COR-L47 (cell line): Measurements from ENCODE around the gene C2CD3.
"Not testable (repeated sequence)": the region's sequence is repeated elsewhere in the genome, so short reads cannot be mapped to it uniquely, and the experiment has no call there.

Experiments
- DNase-seq: peaks from one replicate; lab custom pipeline; 2025; lab: John Stamatoyannopoulos, UW

The C2CD3 gene

DNA sequence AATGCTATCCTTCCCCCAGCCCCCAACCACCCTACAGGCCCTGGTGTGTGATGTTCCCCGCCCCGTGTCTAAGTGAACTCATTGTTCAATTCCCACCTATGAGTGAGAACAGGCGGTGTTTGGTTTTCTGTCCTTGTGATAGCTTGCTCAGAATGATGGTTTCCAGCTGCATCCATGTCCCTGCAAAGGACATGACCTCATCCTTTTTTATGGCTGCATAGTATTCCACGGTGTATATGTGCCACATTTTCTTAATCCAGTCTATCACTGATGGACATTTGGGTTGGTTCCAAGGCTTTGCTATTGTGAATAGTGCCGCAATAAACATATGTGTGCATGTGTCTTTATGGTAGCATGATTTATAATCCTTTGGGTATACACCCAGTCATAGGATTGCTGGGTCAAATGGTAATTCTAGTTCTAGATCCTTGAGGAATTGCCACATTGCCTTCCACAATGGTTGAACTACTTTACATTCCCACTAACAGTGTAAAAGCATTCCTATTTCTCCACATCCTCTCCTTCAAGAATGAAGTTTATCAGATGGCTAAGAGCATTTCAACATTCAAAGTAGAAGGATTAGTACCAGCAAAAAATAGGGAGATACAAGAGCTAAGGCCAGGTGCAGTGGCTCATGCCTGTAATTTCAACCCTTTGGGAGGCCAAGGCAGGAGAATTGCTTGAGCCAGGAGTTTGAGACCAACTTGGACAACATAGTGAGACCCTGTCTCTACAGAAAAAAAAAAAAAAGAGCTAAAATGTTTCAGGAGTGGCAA is 50.4 kb downstream of the C2CD3 start:
- DNase-seq: not testable (repeated sequence)

- DNase-seq: no peak
Observed at GRCh38 chr11:74116719-74117118, 54.1 kb downstream of the C2CD3 start.

- no peak for DNase-seq
Observed at GRCh38 chr11:74112877-74113276, 57.9 kb downstream of the C2CD3 start.

- no peak for DNase-seq
Observed at GRCh38 chr11:74106124-74106523, 64.7 kb downstream of the C2CD3 start.

DNA sequence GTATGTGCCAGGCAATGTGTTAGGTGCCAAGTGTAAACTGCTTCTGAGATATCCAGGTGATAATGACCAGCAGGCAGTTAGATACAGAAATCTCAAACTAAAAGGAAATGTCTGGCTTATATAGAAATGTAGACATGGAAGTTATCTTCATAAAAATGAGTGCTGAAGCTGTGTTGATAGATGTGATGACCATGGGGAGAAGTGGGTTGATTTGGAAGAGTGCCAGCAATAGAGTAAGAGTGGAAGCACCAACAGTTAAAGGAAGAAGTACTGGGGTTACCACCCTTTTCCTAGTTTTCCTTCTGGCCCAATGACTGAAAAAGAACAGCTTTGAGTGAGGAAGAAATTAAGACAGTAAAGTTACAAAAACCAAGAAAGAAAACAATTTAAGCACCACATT is 68.5 kb downstream of the C2CD3 start:
- DNase-seq: no peak

GRCh38 chr11:74100735-74101134 is 70.1 kb downstream of the C2CD3 start:
- no peak for DNase-seq

GRCh38 chr11:74100231-74100630 is 70.6 kb downstream of the C2CD3 start:
- DNase-seq: no peak

- no peak for DNase-seq
Observed at GRCh38 chr11:74097686-74098237, 73.0 kb downstream of the C2CD3 start.

GRCh38 chr11:74094393-74094792 is 76.4 kb downstream of the C2CD3 start:
- DNase-seq: no peak

DNA sequence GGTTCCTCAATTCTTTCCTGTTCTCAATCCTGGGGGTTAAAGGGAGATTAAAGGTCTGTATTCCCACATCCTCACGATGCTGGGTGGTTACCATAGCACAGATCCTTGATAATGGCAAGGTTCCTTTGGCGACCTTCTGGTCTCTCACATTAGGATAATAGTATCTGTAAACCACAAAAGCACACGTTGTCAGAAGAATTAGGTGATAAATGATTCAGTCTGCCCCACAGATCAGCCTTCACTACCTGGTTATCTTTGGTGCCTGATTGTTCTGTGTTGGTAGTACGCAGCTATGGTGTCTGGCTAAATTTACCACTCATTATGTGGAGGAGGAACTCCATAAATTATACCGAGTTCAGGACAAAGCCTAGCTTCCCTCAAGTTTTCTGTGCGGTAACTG is 78.4 kb downstream of the C2CD3 start:
- no peak for DNase-seq

DNA sequence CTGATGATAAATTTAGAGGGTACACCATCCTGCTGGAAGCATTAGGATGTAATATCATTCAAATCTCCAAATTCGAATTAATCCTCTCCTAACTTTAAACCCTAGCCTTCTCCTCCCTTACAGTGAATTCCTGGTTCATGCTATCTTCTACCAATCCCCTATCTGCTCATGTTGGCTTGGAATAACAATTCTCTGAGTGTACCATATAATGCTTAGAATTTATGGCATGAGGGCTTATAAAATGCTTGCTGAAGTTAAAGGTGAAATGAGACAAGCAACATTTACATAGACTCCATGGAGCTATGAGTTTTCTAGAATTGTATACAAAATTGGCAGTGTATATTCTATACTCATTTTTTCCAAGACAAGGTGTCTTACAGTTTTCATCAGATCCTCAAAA is 79.3 kb downstream of the C2CD3 start:
- DNase-seq: no peak

DNA sequence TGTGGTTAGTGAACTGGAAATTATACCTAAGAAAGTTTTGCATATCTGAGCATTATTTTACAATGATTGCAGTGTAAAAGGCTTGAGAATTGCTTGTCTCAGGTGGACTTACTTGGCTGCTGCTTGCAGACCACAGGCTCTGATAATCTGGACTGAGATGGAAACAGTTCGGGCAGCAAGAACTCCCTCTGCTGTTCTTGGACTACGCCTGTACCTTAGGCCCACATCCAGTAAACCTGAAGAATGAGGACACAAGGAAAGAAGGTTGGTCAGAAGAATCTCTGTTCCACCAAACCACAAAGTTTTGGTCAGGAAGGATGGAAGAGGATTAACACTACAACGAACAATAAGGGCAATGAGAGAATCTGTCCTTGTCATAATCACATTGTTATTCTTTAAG is 80.1 kb downstream of the C2CD3 start:
- DNase-seq: no peak

GRCh38 chr11:74086242-74086884 is 84.4 kb downstream of the C2CD3 start:
- no peak for DNase-seq

DNA sequence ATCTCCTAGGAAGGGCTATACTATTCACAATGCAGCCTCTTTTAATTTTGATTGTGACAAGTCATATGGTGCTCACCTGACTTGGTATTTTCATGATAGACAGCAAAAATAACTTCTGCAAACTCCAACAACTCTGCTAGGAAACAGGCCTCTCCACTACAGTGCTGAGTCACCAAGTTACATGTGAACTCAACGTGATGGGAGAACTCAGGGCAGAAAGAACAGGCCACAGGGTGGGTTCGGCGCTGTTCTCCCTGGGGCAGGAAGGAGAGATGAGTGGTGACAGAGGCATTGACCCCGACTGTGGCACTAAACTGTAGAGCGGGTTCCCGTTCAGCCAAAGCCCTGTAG is 85.3 kb downstream of the C2CD3 start:
- DNase-seq: no peak

DNA sequence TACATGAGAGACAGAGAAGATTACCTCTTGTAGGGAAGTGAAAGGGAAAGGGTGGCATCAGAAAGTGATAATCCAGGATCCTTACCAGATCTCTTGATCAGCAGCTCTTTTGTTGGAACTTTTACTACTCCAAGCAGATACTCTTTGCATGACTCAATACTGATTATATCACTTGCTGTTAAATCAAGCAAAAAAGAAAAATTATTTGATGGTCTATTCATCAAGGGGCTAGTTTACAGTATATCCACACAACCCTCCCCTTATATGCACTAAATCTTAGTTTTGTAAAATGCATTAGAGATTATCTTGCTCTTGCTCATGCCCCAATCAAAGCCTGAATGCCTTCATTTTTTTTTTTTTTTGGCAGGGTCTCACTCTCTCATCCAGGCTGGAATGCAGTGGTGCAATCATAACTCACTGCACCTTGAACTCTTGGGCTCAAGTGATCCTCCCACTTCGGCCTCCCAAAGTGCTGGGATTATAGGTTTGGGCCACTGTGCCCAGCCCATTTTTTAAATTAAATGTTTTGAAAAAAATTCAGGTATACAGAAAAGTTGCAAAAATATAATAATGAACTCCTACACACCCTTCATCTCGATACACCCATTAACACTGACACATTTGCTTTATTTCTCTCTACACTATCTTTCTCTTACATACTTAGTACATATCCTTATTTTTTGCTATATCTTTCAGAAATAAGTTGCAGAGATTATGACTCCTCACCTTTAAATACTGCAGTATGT is 85.8 kb downstream of the C2CD3 start:
- DNase-seq: no peak

DNA sequence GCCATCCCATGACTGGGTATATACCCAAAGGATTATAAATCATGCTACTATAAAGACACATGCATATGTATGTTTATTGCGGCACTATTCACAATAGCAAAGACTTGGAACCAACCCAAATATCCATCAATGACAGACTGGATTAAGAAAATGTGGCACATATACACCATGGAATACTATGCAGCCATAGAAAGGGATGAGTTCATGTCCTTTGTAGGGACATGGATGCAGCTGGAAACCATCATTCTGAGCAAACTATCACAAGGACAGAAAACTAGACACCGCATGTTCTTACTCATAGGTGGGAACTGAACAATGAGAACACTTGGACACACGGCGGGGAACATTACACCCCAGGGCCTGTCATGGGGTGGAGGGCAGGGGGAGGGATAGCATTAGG is 86.9 kb downstream of the C2CD3 start:
- DNase-seq: not testable (repeated sequence)

GRCh38 chr11:74081428-74081827 is 89.4 kb downstream of the C2CD3 start:
- no peak for DNase-seq

GRCh38 chr11:74077193-74077592 is 93.6 kb downstream of the C2CD3 start:
- DNase-seq: no peak

- peak; percentile 31 for DNase-seq
Observed at GRCh38 chr11:74072721-74073120, 98.1 kb downstream of the C2CD3 start.

GRCh38 chr11:74072286-74072685 is 98.5 kb downstream of the C2CD3 start:
- no peak for DNase-seq

- no peak for DNase-seq
Observed at GRCh38 chr11:74070723-74071492, 99.9 kb downstream of the C2CD3 start.
